Erythroblast (primary cell): ENCODE measurements around the gene ZNF23.

Experiments
- GATA1 ChIP-seq: IDR thresholded peaks from 2 replicates; pipeline ENCODE4 v1.6.1; 2011; ENCODE audit warnings: low read depth, mild to moderate bottlenecking, control low read depth, low read length, moderate library complexity
- POLR2A ChIP-seq: IDR thresholded peaks from 2 replicates; pipeline ENCODE4 v1.6.1; 2011; ENCODE audit warnings: mild to moderate bottlenecking, low read length

DNA sequence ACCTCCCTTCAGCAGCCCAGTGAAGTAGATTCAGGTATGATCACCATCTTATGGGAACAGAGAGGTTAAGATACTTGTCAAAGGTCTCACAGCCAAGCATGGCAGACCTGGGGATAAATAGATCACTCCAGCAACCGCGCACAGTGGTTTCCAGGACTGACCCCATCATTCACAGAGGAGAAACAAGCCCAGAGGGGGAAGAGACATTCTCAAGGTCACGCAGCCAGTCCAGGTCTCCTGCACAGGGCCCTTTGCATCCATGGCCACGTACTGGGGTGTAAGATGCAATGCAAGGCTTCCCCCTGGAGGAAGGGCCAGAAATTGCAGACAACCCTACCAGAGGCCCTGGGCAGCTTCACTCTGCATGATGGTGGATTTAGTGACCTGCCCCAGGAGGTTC lies 40.1 kb downstream of the ZNF23 start:
- no peak for TF ChIP-seq POLR2A
- no peak for TF ChIP-seq GATA1
